GM19463 (cell line): ENCODE data around the gene MAD1L1.

Experiments used
- ATAC-seq: cut with Tn5 transposase; IDR thresholded peaks from one replicate; pipeline ENCODE4 v1.9.1; 2021; ENCODE audit warnings: mild to moderate bottlenecking, moderate library complexity; ENCODE audit not compliant: unreplicated experiment

The MAD1L1 gene

GRCh38 chr7:2219606-2220005, 13.1 kb downstream of the MAD1L1 start:
- no peak for ATAC-seq

GRCh38 chr7:2219136-2219535, 13.6 kb downstream of the MAD1L1 start:
- no peak for ATAC-seq

- ATAC-seq = no peak
These were observed 14.3 kb downstream of the MAD1L1 start for GRCh38 chr7:2218444-2218785.

GRCh38 chr7:2217716-2218443, 14.9 kb downstream of the MAD1L1 start:
- no peak for ATAC-seq

- ATAC-seq = no peak
These were observed 15.5 kb downstream of the MAD1L1 start for GRCh38 chr7:2217206-2217605.

- ATAC-seq = no peak
These were observed 16.9 kb downstream of the MAD1L1 start for GRCh38 chr7:2215851-2216250.

- ATAC-seq = no peak
These were observed 18.1 kb downstream of the MAD1L1 start for GRCh38 chr7:2214636-2215035.

GRCh38 chr7:2213551-2214215, 19.1 kb downstream of the MAD1L1 start:
- ATAC-seq = no peak

- no peak for ATAC-seq
These were observed 19.8 kb downstream of the MAD1L1 start for GRCh38 chr7:2212906-2213305.

GRCh38 chr7:2211926-2212325, 20.8 kb downstream of the MAD1L1 start:
- no peak for ATAC-seq

- no peak for ATAC-seq
These were observed 21.4 kb downstream of the MAD1L1 start for GRCh38 chr7:2211259-2211880.

- ATAC-seq = no peak
These were observed 22.0 kb downstream of the MAD1L1 start for GRCh38 chr7:2210551-2211258.

- peak; percentile 12 for ATAC-seq
These were observed 22.8 kb downstream of the MAD1L1 start for GRCh38 chr7:2209961-2210323.

- peak; percentile 51 for ATAC-seq
These were observed 23.4 kb downstream of the MAD1L1 start for GRCh38 chr7:2209146-2209960.

- ATAC-seq = no peak
These were observed 24.0 kb downstream of the MAD1L1 start for GRCh38 chr7:2208712-2209111.

GRCh38 chr7:2205036-2205780, 27.5 kb downstream of the MAD1L1 start:
- no peak for ATAC-seq

- ATAC-seq = no peak
These were observed 28.3 kb downstream of the MAD1L1 start for GRCh38 chr7:2204446-2204845.

- no peak for ATAC-seq
These were observed 28.9 kb downstream of the MAD1L1 start for GRCh38 chr7:2203766-2204300.

- no peak for ATAC-seq
These were observed 29.6 kb downstream of the MAD1L1 start for GRCh38 chr7:2202901-2203765.
